ENCODE results near the gene B3GNT8.
"Not testable (repeated sequence)": the region's sequence is repeated elsewhere in the genome, so short reads cannot be mapped to it uniquely, and the experiment has no call there.

Gene B3GNT8

DNA sequence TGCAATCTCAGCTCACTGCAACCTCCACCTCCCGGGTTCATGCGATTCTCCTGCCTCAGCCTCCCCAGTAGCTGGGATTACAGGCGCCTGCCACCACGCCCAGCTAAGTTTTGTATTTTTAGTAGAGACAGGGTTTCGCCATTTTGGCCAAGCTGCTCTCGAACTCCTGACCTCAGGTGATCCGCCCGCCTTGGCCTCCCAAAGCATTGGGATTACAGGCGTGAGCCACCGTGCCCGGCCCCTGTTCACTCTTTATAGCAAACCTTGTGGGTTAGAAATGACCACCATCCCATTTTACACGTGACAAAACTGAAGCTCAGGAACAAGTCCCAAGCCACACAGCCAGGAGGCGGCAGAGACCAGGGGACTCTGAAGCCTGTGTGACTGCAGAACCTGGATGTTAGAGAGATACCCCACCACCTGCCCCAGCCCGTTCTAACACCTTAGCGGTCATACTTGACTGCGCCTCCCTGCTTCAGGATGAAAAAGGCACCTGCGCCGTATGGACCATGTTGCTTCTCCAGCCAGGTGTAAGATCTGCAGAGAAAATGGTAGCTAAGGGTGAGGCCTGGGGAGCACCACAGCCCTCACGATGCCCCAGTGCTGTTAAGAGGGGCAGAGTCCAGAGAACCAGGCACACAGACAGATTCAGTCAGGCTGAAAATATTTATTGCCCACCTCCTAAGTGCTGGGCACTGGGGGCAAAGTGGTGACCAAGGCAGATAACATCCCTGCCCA, 8.9 kb upstream of the B3GNT8 start:
- DNase-seq, result no peak

GRCh38 chr19:41435376-41435775, 8.2 kb upstream of the B3GNT8 start:
- not testable (repeated sequence) for DNase-seq

GRCh38 chr19:41434450-41434849, 7.3 kb upstream of the B3GNT8 start:
- DNase-seq, result no peak

- DNase-seq, result no peak
These were observed 6.0 kb upstream of the B3GNT8 start for GRCh38 chr19:41433171-41433570.

DNA sequence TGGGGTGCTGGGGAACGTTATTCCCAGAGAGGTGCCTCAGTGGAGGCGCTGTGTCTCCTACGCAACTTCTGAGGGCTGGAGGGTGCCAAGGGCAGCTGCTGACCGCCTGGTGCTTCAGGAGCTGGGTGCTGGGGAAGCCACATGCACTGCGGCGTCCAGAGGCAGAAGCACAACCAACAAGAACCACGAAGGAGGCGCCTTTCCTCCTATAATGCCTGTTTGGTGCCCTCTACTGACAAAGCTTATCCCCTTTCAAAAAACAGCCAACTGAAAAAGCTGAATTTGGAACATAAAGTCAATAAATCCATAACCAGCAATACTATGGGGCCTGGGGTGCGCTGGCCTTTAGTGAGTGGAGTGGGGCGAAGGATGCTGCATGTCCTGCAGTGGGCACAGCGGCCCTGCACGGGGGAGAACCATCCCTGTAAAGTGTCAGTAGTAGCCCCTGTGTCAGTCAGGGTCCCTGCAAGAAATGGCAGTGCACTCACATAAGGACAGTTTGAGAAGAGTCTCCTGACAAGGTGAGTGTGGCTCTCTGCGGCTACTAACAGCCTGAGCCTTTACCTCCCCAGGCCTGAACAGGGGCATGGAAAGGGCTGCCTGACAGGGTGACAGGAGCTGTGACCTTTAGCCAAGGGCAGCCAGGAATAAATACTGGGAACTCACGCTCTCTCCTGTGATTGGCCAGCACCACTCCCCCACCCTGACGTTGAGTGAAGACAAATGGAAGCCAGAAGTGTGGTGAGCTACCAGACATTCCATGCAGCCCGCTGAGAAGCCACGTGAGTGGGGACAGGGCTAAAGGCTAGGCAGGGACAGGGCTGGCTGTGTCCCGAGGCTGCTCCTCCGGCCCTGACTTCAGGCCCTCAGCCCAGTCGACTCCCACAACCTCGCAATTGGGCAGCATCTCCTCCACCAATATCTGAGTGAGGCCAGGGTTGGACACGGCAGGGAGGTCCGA, 4.5 kb upstream of the B3GNT8 start:
- DNase-seq, result no peak

GRCh38 chr19:41430922-41431321, 3.7 kb upstream of the B3GNT8 start:
- no peak for DNase-seq

- DNase-seq, result no peak
These were observed 1.3 kb upstream of the B3GNT8 start for GRCh38 chr19:41428481-41428859.

DNA sequence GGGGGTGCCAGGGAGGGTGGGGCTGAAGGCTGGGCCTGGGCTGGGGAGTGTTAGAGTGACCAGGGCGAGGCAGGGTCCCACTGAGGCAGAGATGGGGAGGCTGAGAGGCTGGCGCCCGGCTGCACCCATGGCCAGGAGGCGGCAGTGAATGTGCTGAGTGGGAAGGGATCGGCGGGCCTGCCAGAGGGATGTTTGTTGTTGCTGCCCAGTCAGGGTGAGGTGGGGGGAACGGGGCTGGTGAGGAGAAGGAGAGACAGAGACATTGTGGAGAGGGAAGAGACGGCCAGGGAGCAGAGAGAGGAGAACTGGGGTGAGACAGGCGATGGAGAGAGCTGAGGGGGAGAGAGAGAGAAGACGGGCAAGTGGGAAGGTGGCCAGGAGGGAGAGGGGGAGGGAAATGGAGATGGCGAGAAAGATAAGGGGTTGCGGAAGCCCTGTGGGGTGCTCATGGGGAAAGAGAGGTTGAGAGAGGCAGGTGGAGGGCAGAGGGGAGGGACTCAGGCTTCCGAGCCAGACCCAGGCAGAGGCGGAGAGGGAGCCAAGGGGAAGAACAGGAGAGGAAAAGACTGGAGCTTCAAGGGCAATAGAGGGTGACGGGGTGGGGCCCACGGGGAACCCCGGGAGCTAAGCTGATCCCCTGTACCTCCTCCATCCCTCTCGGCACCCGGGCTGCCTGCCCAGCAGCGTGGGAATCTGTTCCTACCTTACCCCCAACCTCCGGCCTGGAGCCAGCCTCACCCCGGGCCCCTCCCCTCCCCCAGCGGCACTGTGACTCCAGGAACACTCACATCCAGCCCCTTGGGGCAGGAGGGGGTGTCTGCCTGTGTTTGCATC, 690 bp upstream of the B3GNT8 start:
- no peak for DNase-seq

GRCh38 chr19:41426116-41426841, 895 bp downstream of the B3GNT8 start:
- no peak for DNase-seq

- no peak for DNase-seq
These were observed 1.7 kb downstream of the B3GNT8 start for GRCh38 chr19:41425174-41426115.

DNA sequence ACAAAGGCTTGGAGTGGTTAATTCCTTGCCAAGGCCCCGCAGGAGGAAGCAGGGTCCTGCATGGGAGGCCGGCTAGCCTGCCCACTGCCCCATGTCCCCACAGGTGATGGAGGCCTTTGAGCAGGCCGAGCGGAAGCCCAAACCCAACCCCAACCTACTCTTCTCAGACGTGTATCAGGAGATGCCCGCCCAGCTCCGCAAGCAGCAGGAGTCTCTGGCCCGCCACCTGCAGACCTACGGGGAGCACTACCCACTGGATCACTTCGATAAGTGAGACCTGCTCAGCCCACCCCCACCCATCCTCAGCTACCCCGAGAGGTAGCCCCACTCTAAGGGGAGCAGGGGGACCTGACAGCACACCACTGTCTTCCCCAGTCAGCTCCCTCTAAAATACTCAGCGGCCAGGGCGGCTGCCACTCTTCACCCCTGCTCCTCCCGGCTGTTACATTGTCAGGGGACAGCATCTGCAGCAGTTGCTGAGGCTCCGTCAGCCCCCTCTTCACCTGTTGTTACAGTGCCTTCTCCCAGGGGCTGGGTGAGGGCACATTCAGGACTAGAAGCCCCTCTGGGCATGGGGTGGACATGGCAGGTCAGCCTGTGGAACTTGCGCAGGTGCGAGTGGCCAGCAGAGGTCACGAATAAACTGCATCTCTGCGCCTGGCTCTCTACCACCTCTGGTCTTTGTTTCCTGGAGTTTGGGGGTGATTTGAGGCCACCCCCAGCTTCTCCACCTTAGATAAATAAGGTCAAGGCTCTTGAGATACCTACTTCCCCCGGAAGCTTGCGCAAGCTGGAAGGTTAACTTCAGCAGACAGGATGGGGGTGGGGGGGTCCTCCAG, 2.6 kb downstream of the B3GNT8 start:
- no peak for DNase-seq

DNA sequence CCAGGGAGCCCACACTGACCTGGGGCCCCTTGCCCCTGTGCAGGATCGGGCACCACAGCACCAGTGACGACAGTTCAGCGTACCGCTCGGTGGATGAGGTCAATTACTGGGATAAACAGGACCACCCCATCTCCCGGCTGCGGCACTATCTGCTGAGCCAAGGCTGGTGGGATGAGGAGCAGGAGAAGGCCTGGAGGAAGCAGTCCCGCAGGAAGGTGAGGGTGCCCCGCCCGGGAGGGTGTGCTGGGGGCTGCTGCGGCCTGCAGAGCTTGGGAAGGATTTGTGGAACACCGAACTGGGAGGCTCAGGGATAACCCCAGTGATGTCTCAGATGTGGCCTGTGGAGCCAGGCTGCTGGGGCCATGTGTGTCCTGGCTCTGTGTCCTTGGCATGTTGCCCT, 4.2 kb downstream of the B3GNT8 start:
- DNase-seq, result no peak

- no peak for DNase-seq
These were observed 4.7 kb downstream of the B3GNT8 start for GRCh38 chr19:41422456-41422855.

GRCh38 chr19:41421973-41422372, 5.2 kb downstream of the B3GNT8 start:
- no peak for DNase-seq

DNA sequence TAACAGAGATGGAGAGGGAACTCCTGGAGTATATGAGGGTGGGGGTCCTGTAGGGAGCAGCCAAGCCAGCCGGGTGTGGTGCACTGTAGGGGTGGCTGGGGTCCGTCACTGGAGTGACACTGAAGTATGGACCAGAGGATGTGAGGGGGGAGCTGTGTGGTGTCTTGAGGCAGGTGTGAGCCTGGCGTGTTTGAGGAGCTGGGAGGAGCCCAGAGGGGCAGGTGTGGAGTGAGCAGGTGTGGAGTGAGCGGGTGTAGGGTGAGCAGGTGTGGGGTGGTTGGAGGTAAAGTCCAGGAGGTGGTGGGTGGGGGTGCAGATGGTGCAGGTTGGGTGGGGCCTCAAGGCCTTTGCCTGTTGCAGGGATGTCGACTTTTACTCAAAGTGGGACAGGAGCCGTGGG, 5.9 kb downstream of the B3GNT8 start:
- DNase-seq, result no peak

DNA sequence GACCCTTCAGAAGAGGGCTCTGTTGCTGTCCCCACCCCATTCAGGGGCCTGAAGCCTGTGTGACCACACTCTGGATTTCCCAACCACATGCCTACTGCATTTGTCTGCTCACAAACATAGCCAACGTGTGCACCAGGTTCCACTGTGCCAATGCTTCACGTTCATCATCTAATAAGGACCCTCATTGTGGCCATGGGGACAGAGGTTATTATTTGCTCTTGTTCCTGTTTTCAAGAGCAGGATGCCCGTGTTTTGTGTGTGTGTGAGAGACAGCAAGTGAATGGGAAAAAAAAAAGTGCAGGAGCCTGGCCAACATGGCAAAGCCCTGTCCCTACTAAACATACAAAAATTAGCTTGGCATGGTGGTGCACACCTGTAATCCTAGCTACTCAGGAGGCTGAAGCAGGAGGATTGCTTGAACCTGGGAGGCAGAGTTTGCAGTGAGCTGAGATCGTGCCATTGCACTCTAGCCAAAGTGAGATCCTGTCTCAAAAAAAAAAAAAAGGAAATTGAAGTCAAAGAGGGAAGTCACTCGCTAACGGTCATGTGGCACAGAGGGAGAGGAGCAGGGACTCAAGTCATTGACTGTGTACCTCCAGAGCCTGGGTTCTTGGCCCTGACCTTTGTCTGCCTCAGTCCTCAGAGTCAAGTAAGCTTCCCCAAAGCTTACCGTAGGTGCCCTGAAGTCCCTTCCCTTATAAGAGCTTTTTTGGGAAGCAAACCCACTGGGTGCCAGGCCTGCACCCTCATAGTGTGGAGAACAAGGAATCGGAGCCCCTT, 6.9 kb downstream of the B3GNT8 start:
- DNase-seq, result no peak

GRCh38 chr19:41416194-41416674, 10.9 kb downstream of the B3GNT8 start:
- no peak for DNase-seq

GRCh38 chr19:41415154-41415571, 12.0 kb downstream of the B3GNT8 start:
- no peak for DNase-seq

GRCh38 chr19:41414461-41414860, 12.7 kb downstream of the B3GNT8 start:
- DNase-seq, result no peak

All from right forelimb (tissue), 1 donor.